HG03064 (cell line): ENCODE data around the gene ZFYVE9.
"Not testable (repeated sequence)": the region's sequence is repeated elsewhere in the genome, so short reads cannot be mapped to it uniquely, and the experiment has no call there.

ENCODE experiments used
- ATAC-seq: cut with Tn5 transposase; IDR thresholded peaks from one replicate; pipeline ENCODE4 v1.9.1; 2021; ENCODE audit warnings: low read depth; ENCODE audit not compliant: unreplicated experiment

Gene ZFYVE9, protein sequence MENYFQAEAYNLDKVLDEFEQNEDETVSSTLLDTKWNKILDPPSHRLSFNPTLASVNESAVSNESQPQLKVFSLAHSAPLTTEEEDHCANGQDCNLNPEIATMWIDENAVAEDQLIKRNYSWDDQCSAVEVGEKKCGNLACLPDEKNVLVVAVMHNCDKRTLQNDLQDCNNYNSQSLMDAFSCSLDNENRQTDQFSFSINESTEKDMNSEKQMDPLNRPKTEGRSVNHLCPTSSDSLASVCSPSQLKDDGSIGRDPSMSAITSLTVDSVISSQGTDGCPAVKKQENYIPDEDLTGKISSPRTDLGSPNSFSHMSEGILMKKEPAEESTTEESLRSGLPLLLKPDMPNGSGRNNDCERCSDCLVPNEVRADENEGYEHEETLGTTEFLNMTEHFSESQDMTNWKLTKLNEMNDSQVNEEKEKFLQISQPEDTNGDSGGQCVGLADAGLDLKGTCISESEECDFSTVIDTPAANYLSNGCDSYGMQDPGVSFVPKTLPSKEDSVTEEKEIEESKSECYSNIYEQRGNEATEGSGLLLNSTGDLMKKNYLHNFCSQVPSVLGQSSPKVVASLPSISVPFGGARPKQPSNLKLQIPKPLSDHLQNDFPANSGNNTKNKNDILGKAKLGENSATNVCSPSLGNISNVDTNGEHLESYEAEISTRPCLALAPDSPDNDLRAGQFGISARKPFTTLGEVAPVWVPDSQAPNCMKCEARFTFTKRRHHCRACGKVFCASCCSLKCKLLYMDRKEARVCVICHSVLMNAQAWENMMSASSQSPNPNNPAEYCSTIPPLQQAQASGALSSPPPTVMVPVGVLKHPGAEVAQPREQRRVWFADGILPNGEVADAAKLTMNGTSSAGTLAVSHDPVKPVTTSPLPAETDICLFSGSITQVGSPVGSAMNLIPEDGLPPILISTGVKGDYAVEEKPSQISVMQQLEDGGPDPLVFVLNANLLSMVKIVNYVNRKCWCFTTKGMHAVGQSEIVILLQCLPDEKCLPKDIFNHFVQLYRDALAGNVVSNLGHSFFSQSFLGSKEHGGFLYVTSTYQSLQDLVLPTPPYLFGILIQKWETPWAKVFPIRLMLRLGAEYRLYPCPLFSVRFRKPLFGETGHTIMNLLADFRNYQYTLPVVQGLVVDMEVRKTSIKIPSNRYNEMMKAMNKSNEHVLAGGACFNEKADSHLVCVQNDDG (N-terminal part only)

DNA sequence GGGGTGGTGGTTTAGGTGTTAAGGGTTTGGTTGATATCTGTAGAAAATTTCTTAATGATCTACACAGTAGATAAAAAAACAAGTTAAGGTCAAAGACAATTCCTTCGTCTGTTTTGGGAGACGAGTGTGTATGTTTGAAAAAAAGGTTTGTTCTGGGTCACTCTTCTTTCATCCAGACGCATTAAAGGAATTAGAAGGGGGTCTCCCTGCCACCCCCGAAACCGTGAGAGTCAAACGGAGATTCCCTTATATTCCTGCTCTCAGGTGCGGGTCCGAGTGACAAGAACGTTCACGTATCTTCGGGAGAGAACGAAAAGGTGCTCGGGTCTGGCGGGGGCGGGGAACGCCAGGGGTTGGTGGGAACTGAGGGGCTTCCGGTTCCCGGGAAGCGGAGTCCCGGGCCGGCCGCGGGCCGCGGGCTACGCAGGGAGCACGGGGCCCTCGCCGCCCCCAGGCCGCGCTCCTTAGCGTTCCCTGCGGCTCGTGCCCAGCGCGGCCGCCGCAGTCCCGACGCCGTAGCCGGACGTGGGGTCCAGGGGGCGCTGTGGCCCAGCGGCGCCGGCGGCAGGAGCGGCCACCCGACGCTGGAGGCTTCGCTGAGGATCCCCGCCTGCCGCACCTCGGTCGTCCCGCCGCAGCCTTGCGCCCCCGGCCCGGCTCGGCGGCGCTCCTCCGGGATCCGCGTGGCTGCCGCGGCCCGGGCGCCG is at the start of gene ZFYVE9:
Gene ZFYVE9, plus strand, starts transcription at position 577 of the 707 bp plus-strand sequence. CDS start 91,118 bp downstream, outside the sequence.
- ATAC-seq, result peak; percentile 53

DNA sequence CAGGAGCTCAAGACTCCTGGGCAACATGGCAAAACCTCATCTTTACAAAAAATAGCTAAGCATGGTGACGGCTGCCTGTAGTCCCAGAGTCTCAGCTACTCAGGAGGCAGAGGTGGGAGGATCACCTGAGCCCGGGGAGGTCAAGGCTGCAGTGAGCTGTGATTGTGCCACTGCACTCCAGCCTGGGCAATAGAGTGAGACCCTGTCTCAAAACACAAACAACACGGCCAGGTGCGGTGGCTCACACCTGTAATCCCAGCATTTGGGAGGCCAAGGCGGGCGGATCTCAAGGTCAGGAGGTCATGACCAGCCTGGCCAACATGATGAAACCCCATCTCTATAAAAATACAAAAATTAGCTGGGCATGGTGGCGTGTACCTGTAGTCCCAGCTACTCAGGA is 47.6 kb upstream of the ZFYVE9 start:
- not testable (repeated sequence) for ATAC-seq

DNA sequence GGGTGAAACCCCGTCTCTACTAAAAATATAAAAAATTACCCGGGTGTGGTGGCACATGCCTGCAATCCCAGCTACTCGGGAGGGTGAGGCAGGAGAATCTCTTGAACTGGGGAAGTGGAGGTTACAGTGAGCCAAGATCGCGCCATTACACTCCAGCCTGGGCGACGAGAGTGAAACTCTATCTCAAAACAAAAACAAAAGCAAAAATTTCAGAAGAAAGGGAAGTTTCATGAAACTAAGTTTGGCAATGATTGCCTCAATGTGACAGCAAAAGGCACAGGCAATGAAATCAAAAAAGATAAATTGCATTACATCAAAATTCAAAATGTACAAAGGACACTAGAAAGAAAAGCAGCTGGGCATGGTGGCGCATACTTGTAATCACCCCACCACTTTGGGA is 45.7 kb upstream of the ZFYVE9 start:
- no peak for ATAC-seq

DNA sequence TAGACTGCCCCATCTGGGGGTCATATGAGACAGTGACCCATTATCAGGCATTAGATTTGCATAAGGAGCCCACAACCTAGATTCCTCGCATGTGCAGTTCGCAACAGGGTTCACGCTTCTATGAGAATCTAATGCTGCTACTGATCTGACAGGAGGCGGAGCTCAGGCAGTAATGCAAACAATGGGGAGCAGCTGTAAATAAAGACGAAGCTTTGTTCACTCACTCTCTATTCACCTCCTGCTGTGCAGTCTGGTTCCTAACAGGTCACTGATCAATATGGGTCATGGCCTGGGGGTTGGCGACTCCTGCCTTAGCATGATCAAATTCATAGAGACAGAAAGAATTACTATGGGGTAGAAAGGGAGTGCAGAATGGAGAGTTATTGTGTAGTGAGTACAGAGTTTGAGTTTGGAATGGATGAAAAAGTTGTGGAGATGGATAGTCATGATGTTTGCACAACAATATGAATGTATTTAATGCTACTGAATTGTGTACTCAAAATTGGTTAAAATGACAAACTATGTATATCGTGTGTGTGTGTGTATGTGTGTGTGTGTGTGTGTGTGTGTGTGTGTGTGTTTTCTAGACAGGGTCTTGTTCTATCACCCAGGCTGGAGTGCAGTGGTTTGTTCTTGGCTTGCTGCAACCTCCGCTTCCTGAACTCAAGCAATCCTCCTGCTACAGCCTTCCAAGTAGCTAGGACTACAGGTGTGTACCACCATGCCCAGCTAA is 43.6 kb upstream of the ZFYVE9 start:
- no peak for ATAC-seq

DNA sequence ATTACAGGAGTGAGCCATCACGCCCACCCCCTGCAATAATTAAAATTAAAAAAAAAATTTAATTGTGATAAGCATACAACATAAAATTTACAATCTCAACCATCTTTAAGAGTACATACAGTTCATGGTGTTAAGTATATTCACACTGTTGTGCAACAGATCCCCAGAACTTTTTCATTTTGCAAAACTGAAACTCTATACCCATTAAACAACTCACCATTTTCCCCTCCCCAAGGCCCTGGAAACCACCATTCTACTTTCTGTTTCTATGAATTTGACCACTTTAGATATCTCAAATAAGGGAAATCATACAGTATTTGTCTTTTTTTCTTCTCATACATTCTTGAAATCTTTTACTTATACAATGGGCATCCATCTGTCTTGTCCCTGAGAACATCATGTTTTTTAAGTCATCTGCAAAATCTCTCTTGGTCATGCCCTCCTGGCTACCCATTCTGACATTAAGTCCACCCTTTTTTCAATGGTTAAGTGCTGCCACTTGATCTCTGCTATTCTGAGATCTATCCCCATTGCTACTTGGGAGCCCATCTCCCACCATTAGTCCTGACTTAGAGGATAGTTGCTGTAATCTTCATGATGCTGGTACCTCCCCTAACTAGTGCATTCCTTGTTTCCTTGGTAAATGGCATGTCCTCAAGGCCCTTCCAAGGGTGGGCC is 39.4 kb upstream of the ZFYVE9 start:
- ATAC-seq, result peak; percentile 72

DNA sequence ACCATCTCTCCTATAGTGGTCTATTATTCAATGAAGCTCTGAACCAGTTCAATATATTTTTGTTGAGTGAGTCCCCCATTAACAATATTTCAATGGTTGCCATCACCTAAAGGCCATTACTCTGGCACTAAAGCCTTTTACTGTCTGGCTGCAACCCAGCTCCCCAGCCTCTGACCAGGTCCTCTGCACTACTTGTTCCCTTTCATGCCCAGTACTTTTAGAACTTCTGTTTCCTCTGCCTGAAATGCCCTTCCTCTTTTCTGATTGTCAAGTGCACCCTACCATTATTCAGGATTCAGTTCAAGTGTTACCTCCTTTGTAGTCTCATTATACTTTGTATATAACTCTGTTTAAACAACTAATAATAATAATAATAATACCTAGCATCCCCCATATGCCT is 30.4 kb upstream of the ZFYVE9 start:
- ATAC-seq, result no peak

DNA sequence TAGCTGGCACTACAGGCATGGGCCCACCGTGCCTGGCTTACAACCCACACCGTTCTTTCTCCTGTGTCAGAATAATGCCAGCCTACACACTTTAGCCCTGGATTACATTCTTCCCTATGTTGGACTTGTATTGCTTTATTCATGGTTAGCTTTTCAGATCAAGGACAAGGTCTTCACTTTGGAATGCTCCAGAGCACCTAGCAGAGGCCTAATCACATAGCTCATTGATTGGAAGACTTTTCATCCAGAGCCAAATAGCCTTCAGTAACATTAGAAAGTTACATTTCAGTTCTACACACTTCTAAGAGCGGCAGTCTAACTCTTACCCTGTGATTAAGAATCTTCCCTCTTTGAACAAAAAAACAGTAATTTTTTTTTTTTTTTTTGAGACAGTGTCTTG is 29.4 kb upstream of the ZFYVE9 start:
- ATAC-seq, result no peak

DNA sequence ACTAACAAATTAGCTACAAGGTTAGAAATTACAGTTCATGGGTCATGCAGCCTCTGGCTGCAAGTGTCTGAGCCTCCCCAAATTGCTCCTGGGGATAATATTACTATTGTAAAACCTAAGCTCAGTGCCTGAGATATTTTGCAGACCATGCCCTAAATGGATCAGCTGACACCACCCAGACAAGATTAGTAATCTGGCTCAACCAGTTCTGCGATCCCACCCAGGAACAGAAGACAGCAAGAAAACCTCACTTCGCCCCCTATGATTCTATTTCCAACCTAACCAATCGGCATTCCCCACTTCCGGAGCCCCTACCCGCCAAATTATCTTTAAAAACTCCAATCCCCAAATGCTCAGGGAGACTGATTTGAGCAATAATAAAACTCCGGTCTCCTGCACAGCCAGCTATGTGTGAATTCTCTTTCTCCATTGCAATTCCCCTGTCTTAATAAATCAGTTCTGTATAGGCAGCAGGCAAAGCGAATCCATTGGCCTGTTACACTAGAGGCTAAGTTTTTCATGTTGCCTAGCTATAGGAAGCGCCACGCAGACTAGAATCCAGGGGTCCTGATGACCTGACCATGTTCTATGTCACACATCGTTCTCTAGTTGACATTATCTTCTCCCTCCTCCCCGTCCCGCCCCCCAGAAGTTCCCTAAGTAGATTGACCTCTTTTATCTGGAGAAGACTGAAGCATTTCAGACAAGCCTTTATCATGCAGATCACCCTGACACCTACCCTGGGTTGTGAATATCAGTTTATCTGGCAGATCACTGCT is 22.4 kb upstream of the ZFYVE9 start:
- no peak for ATAC-seq

DNA sequence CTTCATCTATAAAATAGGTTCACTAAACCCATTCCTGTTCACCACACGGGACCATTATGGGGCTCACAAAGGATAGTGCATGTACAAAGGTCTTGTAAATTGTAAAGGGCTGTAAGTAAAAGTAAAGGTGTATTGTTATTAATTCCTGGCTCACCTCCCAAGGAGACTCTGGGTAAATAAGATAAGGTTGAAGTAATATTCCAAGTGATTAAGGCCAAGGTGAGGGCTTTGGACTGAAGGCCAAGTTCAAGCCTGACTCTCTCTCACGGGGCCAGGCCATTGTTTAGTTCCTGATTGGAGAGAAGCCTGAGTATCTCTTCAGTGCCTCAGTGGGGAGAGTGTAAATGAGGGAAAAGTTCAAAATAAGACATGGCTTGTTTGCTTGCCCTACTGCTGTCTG is 19.5 kb upstream of the ZFYVE9 start:
- ATAC-seq, result no peak

DNA sequence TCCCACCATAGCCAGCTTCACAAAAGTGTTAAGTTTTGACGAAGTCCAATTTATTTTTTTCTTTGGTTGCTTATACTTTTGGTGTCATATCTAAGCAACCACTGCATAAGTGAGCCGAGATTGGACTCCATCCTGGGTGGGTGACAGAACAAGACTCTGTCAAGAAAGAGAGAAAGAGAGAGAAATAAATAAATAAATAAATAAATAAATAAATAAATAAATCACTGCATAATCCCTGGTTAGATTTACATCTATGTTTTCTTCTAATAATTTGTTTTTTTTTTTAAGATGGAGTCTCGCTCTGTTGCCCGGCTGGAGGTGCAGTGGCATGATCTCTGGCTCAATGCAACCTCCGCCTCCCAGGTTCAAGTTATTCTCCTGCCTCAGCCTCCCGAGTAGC is 18.3 kb upstream of the ZFYVE9 start:
- ATAC-seq, result no peak

DNA sequence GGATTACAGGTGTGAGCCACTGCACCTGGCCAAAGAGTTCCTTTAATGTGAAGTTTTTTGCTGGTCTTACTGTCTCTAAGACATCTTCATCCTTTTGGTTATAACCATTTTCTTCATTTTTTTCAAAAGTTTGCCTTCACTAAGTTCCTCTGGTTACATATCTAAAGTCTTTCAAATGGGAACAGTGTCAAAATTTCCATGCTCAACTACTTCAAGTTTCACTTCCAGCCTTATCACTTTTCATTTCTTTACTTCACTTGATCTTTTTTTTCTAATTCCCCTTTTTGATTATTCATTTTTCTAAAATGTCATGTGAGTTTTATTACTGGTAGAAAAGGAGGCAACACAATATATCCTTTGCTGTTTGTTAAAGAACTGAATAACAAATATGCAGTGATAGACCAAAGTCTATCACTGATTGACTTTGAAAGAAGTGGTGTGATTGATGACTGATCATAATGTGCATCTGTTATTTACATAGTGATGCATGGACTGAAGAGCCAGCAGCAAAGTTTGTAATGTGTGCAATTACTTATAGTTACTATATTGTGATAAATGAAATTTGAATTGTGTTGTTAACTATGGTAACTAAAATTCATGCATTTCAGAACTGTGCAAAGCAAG is 16.0 kb upstream of the ZFYVE9 start:
- no peak for ATAC-seq

DNA sequence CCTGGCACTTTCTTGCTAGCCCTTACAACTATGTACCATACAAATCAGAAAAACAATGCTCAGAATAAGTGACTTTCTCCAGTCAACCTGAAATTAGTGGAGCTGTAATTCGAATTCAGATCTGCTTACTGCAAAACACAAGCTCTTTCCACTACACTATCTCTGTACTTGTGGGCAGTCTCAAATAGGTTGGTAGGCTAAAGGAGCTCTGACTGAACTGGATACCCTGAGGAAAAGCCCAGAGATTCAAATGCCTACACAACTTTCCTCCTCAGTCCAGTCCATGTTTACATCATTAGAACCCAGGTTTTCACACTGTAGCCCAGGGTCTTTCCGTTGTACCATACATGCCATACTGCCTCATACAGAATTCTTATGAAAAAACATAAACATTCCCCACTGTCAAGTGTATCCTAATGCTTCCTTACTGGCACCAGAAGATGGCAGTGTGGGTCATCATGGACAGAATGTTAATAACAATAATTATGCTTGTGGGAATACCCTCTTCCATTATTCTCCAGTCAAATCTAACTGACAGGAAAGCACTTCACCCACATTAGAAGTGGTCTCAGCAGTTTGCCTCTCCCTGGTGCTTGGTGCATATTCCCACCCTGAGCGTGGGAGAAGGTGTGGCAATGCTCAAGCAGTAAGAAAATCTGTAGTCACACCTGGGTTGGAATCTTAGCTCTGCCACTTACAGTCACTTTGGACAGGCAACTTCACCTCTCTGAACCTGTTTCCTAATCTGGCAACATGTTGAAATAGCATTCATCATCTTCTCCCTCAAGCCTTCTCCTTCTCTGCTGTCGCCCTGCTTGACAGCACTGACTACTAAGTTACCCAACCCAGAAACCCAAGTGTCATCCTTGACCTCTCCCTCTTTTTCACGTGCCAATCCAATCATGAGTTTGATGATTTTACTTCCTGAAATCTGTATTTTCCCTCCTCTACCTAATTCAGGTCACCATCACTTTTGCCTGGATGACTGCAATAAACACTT is 14.4 kb upstream of the ZFYVE9 start:
- ATAC-seq, result no peak

DNA sequence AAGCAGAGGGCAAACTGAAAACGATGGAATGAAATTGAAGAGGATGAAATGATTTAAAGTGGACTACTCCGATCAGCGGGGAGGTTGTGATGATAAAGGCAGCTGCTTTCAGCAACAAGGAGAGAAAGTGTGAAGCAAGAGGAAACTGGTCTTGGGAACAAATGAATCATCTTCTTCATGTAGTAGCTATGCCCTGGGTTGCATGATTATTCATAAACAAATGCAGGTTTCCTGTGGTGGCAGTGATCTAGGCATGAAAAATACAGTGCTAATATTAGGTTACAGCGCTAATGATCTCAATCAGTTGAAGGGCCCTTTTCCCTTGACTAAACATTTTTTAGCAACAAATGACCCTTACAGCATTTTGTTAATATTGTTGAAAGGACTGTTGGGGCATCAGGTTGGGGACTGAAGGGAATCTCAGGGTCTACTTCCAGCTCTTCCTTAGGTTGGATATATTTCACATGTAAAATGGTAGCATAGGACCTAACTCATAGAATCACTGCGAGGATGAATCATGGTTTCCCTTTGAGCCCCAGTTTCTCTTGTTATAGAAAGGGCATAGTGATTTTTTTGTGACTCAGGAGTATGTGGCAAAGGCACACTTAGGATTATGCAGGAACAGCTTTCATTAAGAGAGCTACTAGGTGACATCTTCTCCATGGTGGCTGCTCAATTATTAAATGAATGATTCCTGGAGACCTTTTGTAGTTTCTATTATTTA is 1.9 kb upstream of the ZFYVE9 start:
- ATAC-seq, result peak; percentile 53

DNA sequence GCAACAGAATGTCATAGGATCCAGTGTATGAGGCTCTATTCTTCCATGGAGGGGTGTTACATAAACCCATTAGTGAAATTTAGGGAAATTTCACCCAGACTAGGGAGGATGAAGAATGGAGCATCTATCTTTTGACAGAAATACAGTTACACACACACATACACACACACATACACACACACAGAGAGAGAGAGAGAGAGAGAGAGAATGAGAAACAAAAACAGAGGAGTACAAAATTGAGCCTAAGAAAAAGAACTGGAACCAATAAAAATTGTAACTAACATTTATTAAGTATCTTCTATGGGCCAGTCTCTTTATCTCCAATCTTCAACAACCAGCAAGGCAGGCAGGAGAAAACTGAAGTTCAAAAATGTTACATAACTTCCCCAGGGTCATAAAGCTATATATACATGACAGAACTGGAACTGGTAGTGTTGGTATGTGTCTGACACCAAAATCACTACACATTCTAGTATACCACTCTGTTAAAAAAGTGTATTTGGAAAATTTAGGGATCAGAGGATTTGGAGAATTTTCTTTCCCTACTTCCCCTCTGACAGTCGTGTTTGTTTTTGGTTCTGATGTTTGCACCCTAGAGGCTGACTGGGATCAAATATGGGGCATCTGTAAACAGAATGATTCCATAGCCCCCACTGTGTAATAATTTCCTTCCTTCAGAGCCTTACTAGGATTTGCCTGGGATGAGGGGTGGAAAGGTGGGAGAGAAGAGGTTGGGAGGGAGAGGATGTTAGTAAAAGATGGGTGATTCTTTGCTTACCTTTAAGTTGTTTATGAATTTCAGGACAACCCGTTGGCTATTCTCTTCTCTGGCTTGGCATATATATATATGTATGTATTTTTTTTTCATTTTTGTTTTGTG is 1.0 kb upstream of the ZFYVE9 start:
- ATAC-seq, result no peak
